GM12878 (cell line): ENCODE measurements around the gene TSR3. TPM values are rescaled to one million over a fixed set of nuclear protein-coding genes. Genes with fewer than 3 reads are reported as not detected.

Source experiments
- BCL3 ChIP-seq: IDR thresholded peaks from 2 replicates; pipeline ENCODE4 v1.6.1; 2011; ENCODE audit warnings: borderline replicate concordance, low read depth, mild to moderate bottlenecking, moderate library complexity, low read length; ENCODE audit not compliant: insufficient read depth, poor library complexity, severe bottlenecking
- CTCF ChIP-seq, 3 experiments: IDR thresholded peaks in 2 of 3; conservative IDR thresholded peaks in 1 of 3; 2 replicates each; pipeline ENCODE4 v1.5.1; 2011; ENCODE audit warnings: low read depth in 3 of 3, low read length in 3 of 3, mild to moderate bottlenecking in 3 of 3, control low read depth in 2 of 3, moderate library complexity in 2 of 3, inconsistent platforms in 1 of 3, mixed read lengths in 1 of 3; ENCODE audit not compliant: control insufficient read depth in 2 of 3, insufficient read depth in 1 of 3; ENCODE audit errors: extremely low read depth in 1 of 3
- E2F4 ChIP-seq: IDR thresholded peaks from 2 replicates; pipeline ENCODE4 v1.6.1; 2012; ENCODE audit warnings: low read depth, low read length, improper control_type of control experiment
- KDM1A ChIP-seq: fragments of 200-600 bp; sonication (generic); IDR thresholded peaks from 2 replicates; pipeline ENCODE4 v1.6.1; 2016; ENCODE audit warnings: borderline replicate concordance
- NRF1 ChIP-seq: conservative IDR thresholded peaks from 2 replicates; pipeline ENCODE4 v1.6.1; 2011; ENCODE audit warnings: mild to moderate bottlenecking, low read depth, low read length, improper control_type of control experiment
- RELA ChIP-seq: fragments of 450-650 bp; IDR thresholded peaks from 2 replicates; pipeline ENCODE4 v1.8.0; 2014; ENCODE audit warnings: borderline replicate concordance; ENCODE audit not compliant: partially characterized antibody
- RUNX3 ChIP-seq: IDR thresholded peaks from 2 replicates; pipeline ENCODE4 v1.6.1; 2012; ENCODE audit warnings: low read length, inconsistent platforms
- SIX5 ChIP-seq: IDR thresholded peaks from 2 replicates; pipeline ENCODE4 v1.6.1; 2011; ENCODE audit warnings: mild to moderate bottlenecking, low read depth, low read length, moderate library complexity; ENCODE audit not compliant: severe bottlenecking
- TCF12 ChIP-seq: IDR thresholded peaks from 2 replicates; pipeline ENCODE4 v1.6.1; 2011; ENCODE audit warnings: low read depth, mild to moderate bottlenecking, low read length
- ZBTB11 ChIP-seq: fragments of 450-650 bp; formaldehyde crosslinking; IDR thresholded peaks from 2 replicates; pipeline ENCODE4 v1.5.0; 2022; ENCODE audit warnings: mild to moderate bottlenecking, missing genetic modification characterization
- ZNF217 ChIP-seq: fragments of 450-650 bp; IDR thresholded peaks from 2 replicates; pipeline ENCODE4 v1.6.1; 2017; ENCODE audit warnings: antibody characterized with exemption, mild to moderate bottlenecking
- polyA plus RNA-seq, 11 experiments: library from polyadenylated mRNA; depleted of rRNA in 4 of 11; unstranded in 6 of 11; stranded (reverse) in 5 of 11; fragments of >200 nt; fragmentation: Nextera tagmentation in 4 of 11; fragmentation: Illumina TruSeq in 1 of 11; extraction: Ambion mirVana in 4 of 11; extraction: Trizol in 1 of 11; gene quantifications; 1 replicate in 1 of 11; 2 replicates in 10 of 11; pipeline versions ENCODE4 v1.2.1 to v1.2.3, GENCODE V29; 2011 to 2016; ENCODE audit warnings: inconsistent platforms in 2 of 11, missing spikeins in 2 of 11, low read depth in 1 of 11
- total RNA-seq, 4 experiments: library from RNA; depleted of rRNA in 3 of 4; stranded (reverse); fragments of >200 nt in 3 of 4; fragmentation: Illumina TruSeq in 1 of 4; extraction: Trizol in 1 of 4; gene quantifications; 2 replicates each; pipeline versions ENCODE4 v1.2.1 to v1.2.3, GENCODE V29; 2013 to 2021
- TF ChIP-seq, protein P1 (sequence below): fragments of 150-350 bp; IDR thresholded peaks from 2 replicates; pipeline ENCODE4 v1.6.1; 2014; ENCODE audit warnings: mild to moderate bottlenecking, low read depth, low read length

The TSR3 gene
- total and polyA plus RNA-seq, 10 of the 15 experiments (the other 5 are each of a cell fraction or from before 2014, with no cell fraction given) = 3.4 to 108 (median 46.9) TPM

GRCh38 chr16:1379304-1380076 is 27.8 kb upstream of the TSR3 start (continued):
- TF ChIP-seq ZBTB11 (CRISPR knock-in tag) = no peak
- TF ChIP-seq SIX5 = no peak
- no peak for TF ChIP-seq KDM1A
- peak in 1 of 3 experiments; percentile 18; a peak in 1 of 6 replicates for TF ChIP-seq CTCF (IDR thresholded peaks at IDR 0.05 in 2 of 3, conservative IDR thresholded peaks at IDR 0.05 in 1 of 3; ENCODE audit: control insufficient read depth in 2 of 3, extremely low read depth in 1 of 3, insufficient read depth in 1 of 3, low read depth in 3 of 3, low read length in 3 of 3)
- TF ChIP-seq TCF12 = 0 out of 2 replicates have a peak, but pooled peaks have one; percentile 26
- TF ChIP-seq BCL3 = no peak
- no peak for TF ChIP-seq RELA
- TF ChIP-seq, protein P1, sequence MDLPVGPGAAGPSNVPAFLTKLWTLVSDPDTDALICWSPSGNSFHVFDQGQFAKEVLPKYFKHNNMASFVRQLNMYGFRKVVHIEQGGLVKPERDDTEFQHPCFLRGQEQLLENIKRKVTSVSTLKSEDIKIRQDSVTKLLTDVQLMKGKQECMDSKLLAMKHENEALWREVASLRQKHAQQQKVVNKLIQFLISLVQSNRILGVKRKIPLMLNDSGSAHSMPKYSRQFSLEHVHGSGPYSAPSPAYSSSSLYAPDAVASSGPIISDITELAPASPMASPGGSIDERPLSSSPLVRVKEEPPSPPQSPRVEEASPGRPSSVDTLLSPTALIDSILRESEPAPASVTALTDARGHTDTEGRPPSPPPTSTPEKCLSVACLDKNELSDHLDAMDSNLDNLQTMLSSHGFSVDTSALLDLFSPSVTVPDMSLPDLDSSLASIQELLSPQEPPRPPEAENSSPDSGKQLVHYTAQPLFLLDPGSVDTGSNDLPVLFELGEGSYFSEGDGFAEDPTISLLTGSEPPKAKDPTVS = no peak
- TF ChIP-seq ZNF217 = no peak
- no peak for TF ChIP-seq NRF1
- no peak for TF ChIP-seq RUNX3
- TF ChIP-seq E2F4 = peak; percentile 63
